Bronchial epithelial cell (primary cell): ENCODE results near the gene PPP1R7. TPM values are rescaled to one million over a fixed set of nuclear protein-coding genes. Genes with fewer than 3 reads are reported as not detected.

Experiments used
- DNase-seq: peaks from one replicate; pipeline ENCODE4 v3.0.0-alpha.2; 2010; ENCODE audit warnings: low read depth
- FAIRE-seq: peaks from 2 replicates; lab custom pipeline; 2011; peaks lifted over from hg19 to GRCh38; lab: Jason Lieb, UNC
- H3K27me3 ChIP-seq: 2 replicates; pipeline ENCODE4 v1.5.1; 2011; ENCODE audit warnings: low read length; ENCODE audit not compliant: control insufficient read depth, insufficient read depth
- H3K36me3 ChIP-seq: 2 replicates; pipeline ENCODE4 v1.5.1; 2011; ENCODE audit warnings: low read length; ENCODE audit not compliant: control insufficient read depth, insufficient read depth
- H3K4me3 ChIP-seq: 2 replicates; pipeline ENCODE4 v1.5.1; 2011; ENCODE audit warnings: mild to moderate bottlenecking, low read depth, low read length, control low read depth
- total RNA-seq: library from RNA; depleted of rRNA; stranded (reverse); fragments of >200 nt; gene quantifications from 2 replicates; pipeline ENCODE4 v1.2.1, GENCODE V29; 2014
- TF ChIP-seq, protein P1 (sequence below): IDR thresholded peaks from 2 replicates; pipeline ENCODE4 v1.5.1; 2011; ENCODE audit warnings: mild to moderate bottlenecking, moderate library complexity, low read length, control low read depth, inconsistent platforms; ENCODE audit not compliant: insufficient read depth, severe bottlenecking

The PPP1R7 gene
- total RNA-seq, 1 donor from 2014 or later = 32.4 TPM

DNA sequence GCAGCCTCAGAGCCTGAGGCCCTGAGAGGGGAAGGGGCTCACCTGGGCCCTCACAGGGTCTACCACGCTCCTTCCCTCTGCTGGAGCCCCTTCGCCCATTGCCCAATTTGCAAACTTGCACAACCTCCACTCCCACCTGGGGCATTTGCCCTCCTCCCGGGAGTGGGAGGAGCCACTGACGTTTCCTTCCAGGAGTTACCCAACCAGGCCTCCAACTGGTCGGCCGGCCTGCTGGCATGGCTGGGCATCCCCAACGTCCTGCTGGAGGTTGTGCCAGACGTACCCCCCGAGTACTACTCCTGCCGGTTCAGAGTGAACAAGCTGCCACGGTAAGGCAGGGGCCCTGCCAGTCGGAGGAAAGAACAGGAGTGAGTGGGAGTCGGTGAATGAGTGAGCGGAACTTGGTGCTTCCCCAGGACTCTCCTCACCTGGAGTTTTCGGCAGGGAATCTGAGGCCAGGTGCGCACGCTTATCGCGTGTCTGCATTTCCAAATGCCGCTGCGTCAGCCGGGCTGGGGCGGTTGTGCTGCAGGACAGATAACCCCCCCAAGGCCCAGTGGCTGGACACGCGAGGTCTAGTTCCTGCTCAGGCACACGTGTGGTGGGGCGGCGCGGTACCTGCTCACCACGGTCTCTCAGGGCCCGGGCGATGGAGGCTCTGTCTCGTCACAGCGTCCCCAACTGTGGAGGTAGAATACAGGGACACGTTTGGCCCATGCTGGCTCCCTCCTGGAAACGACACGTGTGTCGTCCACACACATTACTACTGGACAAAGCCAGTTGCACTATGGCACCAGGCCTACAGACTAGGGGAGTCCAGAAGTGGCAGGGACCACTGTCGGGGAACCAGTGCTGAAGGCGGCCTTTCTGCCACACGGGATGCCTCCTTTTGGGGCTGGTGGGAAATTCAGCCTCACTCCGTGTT lies 49.9 kb downstream of the PPP1R7 start:
- Histone ChIP-seq H3K4me3 (no peak overlapping the region), H3K36me3 (no peaks in the 10 kb centered on the region), H3K27me3 (no peaks in the 10 kb centered on the region)
- TF ChIP-seq, protein P1, sequence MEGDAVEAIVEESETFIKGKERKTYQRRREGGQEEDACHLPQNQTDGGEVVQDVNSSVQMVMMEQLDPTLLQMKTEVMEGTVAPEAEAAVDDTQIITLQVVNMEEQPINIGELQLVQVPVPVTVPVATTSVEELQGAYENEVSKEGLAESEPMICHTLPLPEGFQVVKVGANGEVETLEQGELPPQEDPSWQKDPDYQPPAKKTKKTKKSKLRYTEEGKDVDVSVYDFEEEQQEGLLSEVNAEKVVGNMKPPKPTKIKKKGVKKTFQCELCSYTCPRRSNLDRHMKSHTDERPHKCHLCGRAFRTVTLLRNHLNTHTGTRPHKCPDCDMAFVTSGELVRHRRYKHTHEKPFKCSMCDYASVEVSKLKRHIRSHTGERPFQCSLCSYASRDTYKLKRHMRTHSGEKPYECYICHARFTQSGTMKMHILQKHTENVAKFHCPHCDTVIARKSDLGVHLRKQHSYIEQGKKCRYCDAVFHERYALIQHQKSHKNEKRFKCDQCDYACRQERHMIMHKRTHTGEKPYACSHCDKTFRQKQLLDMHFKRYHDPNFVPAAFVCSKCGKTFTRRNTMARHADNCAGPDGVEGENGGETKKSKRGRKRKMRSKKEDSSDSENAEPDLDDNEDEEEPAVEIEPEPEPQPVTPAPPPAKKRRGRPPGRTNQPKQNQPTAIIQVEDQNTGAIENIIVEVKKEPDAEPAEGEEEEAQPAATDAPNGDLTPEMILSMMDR = no peak
- DNase-seq (no peak), FAIRE-seq (no peak)

DNA sequence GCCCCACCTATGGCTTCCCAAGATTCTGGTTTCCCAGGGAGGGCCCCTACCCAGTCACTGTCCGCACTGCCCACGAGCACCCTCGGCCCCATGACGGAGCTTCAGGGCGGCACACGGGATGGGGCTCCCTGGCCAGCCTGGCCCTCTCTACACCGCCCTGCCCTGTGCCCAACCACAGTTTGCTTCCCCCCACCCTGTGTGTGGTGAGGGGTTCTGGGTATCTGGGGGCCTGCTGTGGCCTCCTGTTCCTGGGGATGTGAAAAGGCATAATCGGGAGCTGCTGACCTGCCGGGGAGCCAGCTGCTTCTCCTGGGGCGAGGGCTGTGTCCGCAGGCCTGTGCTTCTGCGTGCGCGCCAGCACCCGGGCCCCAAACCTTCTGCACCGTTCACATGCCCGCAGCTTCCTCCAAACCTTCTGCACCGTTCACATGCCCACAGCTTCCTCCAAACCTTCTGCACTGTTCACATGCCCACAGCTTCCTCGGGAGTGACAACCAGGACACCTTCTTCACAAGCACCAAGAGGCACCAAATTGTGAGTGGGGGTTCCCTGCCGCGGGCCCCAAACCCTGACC lies 50.6 kb downstream of the PPP1R7 start:
- DNase-seq (no peak), FAIRE-seq (no peak)
- TF ChIP-seq, protein P1 = no peak
- no peaks in the 10 kb centered on the region for H3K27me3 ChIP-seq
- H3K4me3 ChIP-seq = no peak overlapping the region
- no peaks in the 10 kb centered on the region for H3K36me3 ChIP-seq

DNA sequence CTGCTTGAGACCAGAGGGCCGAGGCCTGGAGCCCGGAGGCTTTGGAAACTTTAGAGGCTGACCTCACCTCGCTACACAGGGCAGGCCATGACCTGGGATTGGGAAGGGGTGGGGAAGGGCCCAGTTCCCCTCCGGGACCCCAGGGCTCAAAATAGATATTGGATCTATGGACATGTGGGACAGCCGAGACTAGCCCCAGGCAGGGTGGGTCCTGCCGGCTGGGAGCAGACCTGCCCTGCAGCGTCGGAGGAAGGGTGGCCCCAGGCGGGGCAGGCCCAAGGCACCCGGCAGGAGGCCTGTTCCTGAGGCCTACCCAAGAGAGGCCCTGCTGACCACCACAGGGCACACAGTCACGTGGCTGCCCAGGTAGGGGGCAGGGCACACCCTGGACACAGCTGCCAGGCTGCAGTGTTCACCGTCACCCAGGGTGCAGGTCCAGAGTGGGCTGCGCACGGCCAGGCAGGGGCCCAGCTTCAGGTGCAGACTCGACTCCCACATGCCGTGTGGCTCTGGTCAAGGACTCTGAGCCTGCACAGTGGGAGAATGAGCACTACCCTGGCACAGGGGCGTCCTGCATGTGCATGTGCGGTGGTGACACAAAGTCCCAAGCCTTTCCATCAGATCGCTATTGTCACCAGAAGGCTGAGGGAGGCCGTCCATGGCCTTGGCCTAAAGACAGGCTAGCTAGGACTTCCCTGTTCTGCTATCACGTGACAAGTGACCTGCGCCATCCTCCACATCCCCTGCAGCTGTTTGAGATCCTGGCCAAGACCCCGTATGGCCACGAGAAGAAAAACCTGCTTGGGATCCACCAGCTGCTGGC lies 51.4 kb downstream of the PPP1R7 start:
- no peaks in the 10 kb centered on the region for H3K36me3 ChIP-seq
- no peak for FAIRE-seq
- no peaks in the 10 kb centered on the region for H3K27me3 ChIP-seq
- TF ChIP-seq, protein P1 = no peak
- no peak for DNase-seq
- no peak overlapping the region for H3K4me3 ChIP-seq

DNA sequence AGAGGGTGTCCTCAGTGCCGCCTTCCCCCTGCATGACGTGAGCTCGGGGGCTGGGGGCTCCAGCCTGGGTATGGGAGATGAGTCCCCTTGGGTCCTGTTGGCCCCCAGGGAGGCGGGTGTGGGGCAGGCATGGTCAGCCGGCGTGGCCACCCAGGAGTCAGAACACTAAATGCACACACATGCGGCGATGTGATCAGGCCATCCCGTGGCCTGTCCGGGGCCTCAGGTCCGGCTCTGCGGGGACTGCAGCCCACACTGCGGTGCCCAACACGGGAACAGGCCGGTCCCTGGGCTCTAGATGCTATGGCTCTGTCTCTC lies 52.0 kb downstream of the PPP1R7 start:
- DNase-seq (no peak), FAIRE-seq (no peak)
- Histone ChIP-seq H3K4me3 (no peak overlapping the region), H3K27me3 (no peaks in the 10 kb centered on the region), H3K36me3 (no peaks in the 10 kb centered on the region)
- TF ChIP-seq, protein P1 = no peak

DNA sequence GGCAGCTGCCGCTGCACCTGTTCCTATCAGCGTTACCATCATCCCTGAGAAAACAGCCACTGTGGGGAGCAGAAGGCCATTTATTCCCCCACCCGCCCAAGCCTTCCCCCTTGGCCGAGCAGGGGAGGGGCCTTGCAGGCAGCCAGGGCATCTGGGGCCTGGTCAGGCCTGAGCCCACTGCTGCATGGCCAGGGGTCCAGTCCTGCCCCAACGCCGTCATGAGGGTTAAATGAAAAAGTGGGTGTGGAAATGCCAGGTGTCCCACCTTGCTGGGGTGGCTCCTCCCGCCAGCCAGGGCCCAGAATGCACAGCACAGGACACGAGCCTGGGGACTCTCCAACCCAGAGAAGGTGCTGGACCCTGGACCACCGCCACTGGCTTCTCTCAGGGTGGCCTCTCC lies 52.4 kb downstream of the PPP1R7 start:
- Histone ChIP-seq H3K36me3 (no peaks in the 10 kb centered on the region), H3K4me3 (no peak overlapping the region), H3K27me3 (no peaks in the 10 kb centered on the region)
- FAIRE-seq = no peak
- no peak for DNase-seq
- TF ChIP-seq, protein P1 = no peak
